Neuronal stem cell (in vitro differentiated cells): ENCODE measurements around the gene RPN2.

Source experiments
- DNase-seq: peaks from one replicate; pipeline ENCODE4 v3.0.0-alpha.2; 2013; ENCODE audit warnings: low spot score
- H2AFZ ChIP-seq: one replicate; pipeline ENCODE4 v1.6.1; 2013; ENCODE audit warnings: mild to moderate bottlenecking, low read length, inconsistent platforms
- H2AK5ac ChIP-seq: 2 replicates; pipeline ENCODE4 v1.6.1; 2013; ENCODE audit warnings: low read depth, mild to moderate bottlenecking, inconsistent platforms, low read length, moderate library complexity, mixed read lengths
- H2BK120ac ChIP-seq: 2 replicates; pipeline ENCODE4 v1.6.1; 2013; ENCODE audit warnings: low read depth, mild to moderate bottlenecking, inconsistent platforms, low read length, moderate library complexity, mixed read lengths
- H2BK12ac ChIP-seq: one replicate; pipeline ENCODE4 v1.6.1; 2013; ENCODE audit warnings: low read length, inconsistent platforms
- H2BK15ac ChIP-seq: 2 replicates; pipeline ENCODE4 v1.6.1; 2013; ENCODE audit warnings: mild to moderate bottlenecking, low read length, inconsistent platforms, mixed read lengths
- H2BK5ac ChIP-seq: one replicate; pipeline ENCODE4 v1.6.1; 2013; ENCODE audit warnings: inconsistent platforms, mild to moderate bottlenecking, low read length, moderate library complexity
- H3K14ac ChIP-seq: one replicate; pipeline ENCODE4 v1.6.1; 2013; ENCODE audit warnings: low read length, inconsistent platforms
- H3K18ac ChIP-seq: 2 replicates; pipeline ENCODE4 v1.6.1; 2013; ENCODE audit warnings: low read length, inconsistent platforms
- H3K23ac ChIP-seq: 2 replicates; pipeline ENCODE4 v1.6.1; 2013; ENCODE audit warnings: low read depth, mild to moderate bottlenecking, mixed read lengths, low read length, inconsistent platforms; ENCODE audit not compliant: poor library complexity
- H3K27ac ChIP-seq: replicated peaks from 3 replicates; pipeline ENCODE4 v1.5.1; 2013; ENCODE audit warnings: low read length, inconsistent platforms
- H3K27me3 ChIP-seq, 3 experiments: 2 replicates each; pipeline ENCODE4 v1.6.1; 2013; ENCODE audit warnings: low read length in 3 of 3, mild to moderate bottlenecking in 2 of 3, inconsistent platforms in 1 of 3, low read depth in 1 of 3, mixed read lengths in 1 of 3, moderate library complexity in 1 of 3; ENCODE audit not compliant: control insufficient read depth in 3 of 3, insufficient read depth in 3 of 3
- H3K36me3 ChIP-seq, 2 donors: replicated peaks in 1 of 2; 2 replicates each; pipeline ENCODE4 v1.6.1; 2013; ENCODE audit warnings: low read length in 2 of 2; ENCODE audit not compliant: control insufficient read depth in 2 of 2, insufficient read depth in 2 of 2
- H3K4ac ChIP-seq: 2 replicates; pipeline ENCODE4 v1.6.1; 2013; ENCODE audit warnings: inconsistent platforms, mild to moderate bottlenecking, low read length, moderate library complexity
- H3K4me1 ChIP-seq, 2 donors: 1 replicate in 1 of 2; 2 replicates in 1 of 2; pipeline ENCODE4 v1.6.1; 2013; ENCODE audit warnings: low read length in 2 of 2, low read depth in 1 of 2; ENCODE audit not compliant: control insufficient read depth in 2 of 2, insufficient read depth in 1 of 2
- H3K4me2 ChIP-seq: one replicate; pipeline ENCODE4 v1.6.1; 2013; ENCODE audit warnings: mild to moderate bottlenecking, low read length, inconsistent platforms; ENCODE audit not compliant: insufficient read depth, poor library complexity, severe bottlenecking
- H3K4me3 ChIP-seq, 2 donors: 2 replicates each; pipeline ENCODE4 v1.5.1; 2013; ENCODE audit warnings: low read length in 2 of 2, mild to moderate bottlenecking in 2 of 2, inconsistent platforms in 1 of 2, moderate library complexity in 1 of 2
- H3K79me1 ChIP-seq: one replicate; pipeline ENCODE4 v1.6.1; 2013; ENCODE audit warnings: low read depth, mild to moderate bottlenecking, inconsistent platforms, low read length, moderate library complexity
- H3K9ac ChIP-seq: one replicate; pipeline ENCODE4 v1.6.1; 2013; ENCODE audit warnings: mild to moderate bottlenecking, low read depth, low read length, inconsistent platforms; ENCODE audit not compliant: poor library complexity
- H3K9me3 ChIP-seq, 2 donors: replicated peaks in 1 of 2; 2 replicates each; pipeline versions ENCODE3 to v1.6.1; 2013; ENCODE audit warnings: low read length in 2 of 2, mild to moderate bottlenecking in 2 of 2, inconsistent platforms in 1 of 2, low read depth in 1 of 2, mixed read lengths in 1 of 2, moderate library complexity in 1 of 2; ENCODE audit not compliant: control insufficient read depth in 2 of 2, insufficient read depth in 1 of 2
- H4K8ac ChIP-seq: one replicate; pipeline ENCODE4 v1.6.1; 2013; ENCODE audit warnings: low read depth, mild to moderate bottlenecking, inconsistent platforms, low read length, moderate library complexity
- H4K91ac ChIP-seq: one replicate; pipeline ENCODE4 v1.6.1; 2013; ENCODE audit warnings: low read length, low read depth, mild to moderate bottlenecking, inconsistent platforms; ENCODE audit not compliant: poor library complexity
- WGBS, 2 donors: extraction: QIAGEN DNeasy Blood & Tissue Kit; methylation state at CpG; one replicate each; pipeline ENCODE4 v1.1.7; 2013; ENCODE audit warnings: missing lambda C conversion rate in 2 of 2, mixed read lengths in 1 of 2; ENCODE audit not compliant: insufficient read length in 2 of 2, insufficient replicate concordance in 1 of 2; ENCODE audit errors: extremely low coverage in 2 of 2; 5-methylcytosine and 5-hydroxymethylcytosine counted together

RPN2 gene

GRCh38 chr20:37158248-37158647, 20.9 kb upstream of the RPN2 start:
- no peak overlapping the region for H2BK120ac ChIP-seq
- no peak overlapping the region for H4K91ac ChIP-seq
- no peak overlapping the region for H3K4me3 ChIP-seq
- no peak overlapping the region for H3K23ac ChIP-seq
- no peak overlapping the region for H3K18ac ChIP-seq
- no CpG with 5 or more reads among the region's 4 CpGs for WGBS, 2 donors
- H2AK5ac ChIP-seq: no peak overlapping the region
- no peak overlapping the region for H3K27ac ChIP-seq
- no peak overlapping the region for H4K8ac ChIP-seq
- no peak overlapping the region for H3K14ac ChIP-seq
- no peak overlapping the region for H3K9ac ChIP-seq
- no peaks in the 10 kb centered on the region for H3K4me1 ChIP-seq
- H2AFZ ChIP-seq: no peak overlapping the region
- no peak overlapping the region for H2BK15ac ChIP-seq
- DNase-seq: no peak
- H3K27me3 ChIP-seq: no peaks in the 10 kb centered on the region
- no peaks in the 10 kb centered on the region for H3K36me3 ChIP-seq
- H3K4me2 ChIP-seq: no peak overlapping the region
- H3K9me3 ChIP-seq: no peaks in the 10 kb centered on the region
- no peak overlapping the region for H2BK5ac ChIP-seq
- no peak overlapping the region for H3K4ac ChIP-seq
- no peaks in the 10 kb centered on the region for H3K79me1 ChIP-seq
- no peak overlapping the region for H2BK12ac ChIP-seq

- Histone ChIP-seq H3K9me3 (no peaks in the 10 kb centered on the region), H2AFZ (no peak overlapping the region), H2BK5ac (no peak overlapping the region), H2AK5ac (no peak overlapping the region), H4K8ac (no peak overlapping the region), H3K14ac (no peak overlapping the region), H3K4me3 (no peak overlapping the region), H3K23ac (no peak overlapping the region), H2BK15ac (no peak overlapping the region), H3K27ac (no peak overlapping the region), H3K79me1 (no peaks in the 10 kb centered on the region), H2BK120ac (no peak overlapping the region), H3K18ac (no peak overlapping the region), H3K4me1 (no peaks in the 10 kb centered on the region), H3K4ac (no peak overlapping the region), H3K36me3 (no peaks in the 10 kb centered on the region), H3K9ac (no peak overlapping the region), H3K4me2 (no peak overlapping the region), H3K27me3 (no peaks in the 10 kb centered on the region), H4K91ac (no peak overlapping the region), H2BK12ac (no peak overlapping the region)
- DNase-seq: no peak
- WGBS, 2 donors: no CpG with 5 or more reads among the region's 10 CpGs
These were observed 18.4 kb upstream of the RPN2 start for GRCh38 chr20:37160683-37161082.

- Histone ChIP-seq H2AK5ac (no peak overlapping the region), H3K4me1 (no peaks in the 10 kb centered on the region), H2BK120ac (no peak overlapping the region), H3K79me1 (no peaks in the 10 kb centered on the region), H3K18ac (no peak overlapping the region), H4K8ac (no peak overlapping the region), H2BK5ac (no peak overlapping the region), H3K27ac (no peak overlapping the region), H4K91ac (no peak overlapping the region), H3K9me3 (peaks cover 0 to 2% of the 10 kb centered on the region in 2 donors), H3K4me3 (no peak overlapping the region), H3K36me3 (peaks cover 0 to 2% of the 10 kb centered on the region in 2 donors), H3K4me2 (no peak overlapping the region), H3K23ac (no peak overlapping the region), H2AFZ (no peak overlapping the region), H3K9ac (no peak overlapping the region), H3K14ac (no peak overlapping the region), H2BK15ac (no peak overlapping the region), H3K27me3 (no peaks in the 10 kb centered on the region), H2BK12ac (no peak overlapping the region), H3K4ac (no peak overlapping the region)
- no CpG with 5 or more reads among the region's 12 CpGs for WGBS, 2 donors
- no peak for DNase-seq
These were observed 17.1 kb upstream of the RPN2 start for GRCh38 chr20:37161830-37162549.

GRCh38 chr20:37162646-37163045, 16.5 kb upstream of the RPN2 start:
- WGBS, 2 donors: no CpG with 5 or more reads among the region's 6 CpGs
- H3K4me2 ChIP-seq: no peak overlapping the region

More at GRCh38 chr20:37162646-37163045, 16.5 kb upstream of the RPN2 start:
- Histone ChIP-seq H3K4ac (no peak overlapping the region), H2AK5ac (no peak overlapping the region), H3K9ac (no peak overlapping the region), H3K14ac (no peak overlapping the region), H3K27ac (no peak overlapping the region), H3K79me1 (no peaks in the 10 kb centered on the region), H3K23ac (no peak overlapping the region), H2BK15ac (no peak overlapping the region), H3K27me3 (no peaks in the 10 kb centered on the region), H3K4me3 (no peak overlapping the region), H2BK5ac (no peak overlapping the region), H2BK12ac (no peak overlapping the region), H3K4me1 (no peaks in the 10 kb centered on the region), H4K91ac (no peak overlapping the region), H2BK120ac (no peak overlapping the region), H3K36me3 (peaks cover 0 to 2% of the 10 kb centered on the region in 2 donors), H3K9me3 (peaks cover 0 to 2% of the 10 kb centered on the region in 2 donors), H2AFZ (no peak overlapping the region), H4K8ac (no peak overlapping the region), H3K18ac (no peak overlapping the region)
- no peak for DNase-seq
